ENCODE data around the gene AGPAT2.

Gene AGPAT2

GRCh38 chr9:136687721-136688223 is 515 bp upstream of the AGPAT2 start:
- DNase-seq (ENCODE audit: low read depth in 2 of 2): no peak

DNA sequence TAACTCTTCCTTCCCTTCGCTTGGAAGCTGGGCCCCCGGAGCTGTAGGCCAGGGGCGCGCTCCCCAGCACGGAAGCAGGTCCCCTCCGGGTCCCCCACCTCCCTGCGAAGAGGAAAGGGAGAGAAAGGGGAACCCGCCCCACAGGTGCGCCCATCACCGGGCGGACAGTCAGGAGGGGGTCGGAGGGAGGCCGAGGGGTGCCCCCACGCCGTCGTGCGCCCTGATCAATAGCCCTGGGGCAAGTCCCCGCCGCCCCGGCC is 793 bp downstream of the AGPAT2 start:
- DNase-seq (ENCODE audit: low read depth in 2 of 2): no peak

GRCh38 chr9:136685790-136686533 is 1.3 kb downstream of the AGPAT2 start:
- DNase-seq (ENCODE audit: low read depth in 2 of 2): no peak

GRCh38 chr9:136685216-136685615 is 2.0 kb downstream of the AGPAT2 start:
- DNase-seq (ENCODE audit: low read depth in 2 of 2): no peak

DNA sequence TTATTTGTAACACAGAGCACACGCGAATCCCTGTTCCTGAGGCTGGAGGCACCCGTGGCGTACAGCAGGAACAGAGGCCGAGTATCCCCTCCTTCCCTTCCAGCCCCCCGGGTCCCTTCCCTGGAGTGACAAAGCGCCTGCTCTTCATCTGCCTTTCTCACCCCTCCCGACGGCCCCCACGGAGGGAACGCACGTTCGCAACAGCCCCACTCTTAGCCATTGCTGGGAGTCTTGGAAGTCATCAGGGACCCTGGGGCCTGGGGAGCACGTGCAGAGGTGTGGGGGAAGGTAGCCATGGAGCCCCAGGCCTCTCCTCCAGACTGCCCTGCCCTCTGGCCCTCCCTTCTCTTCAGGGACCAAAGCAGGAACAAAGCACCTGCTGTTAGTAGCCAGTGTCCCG is 2.5 kb downstream of the AGPAT2 start:
- no peak for DNase-seq (ENCODE audit: low read depth in 2 of 2)

GRCh38 chr9:136684339-136684738 is 2.9 kb downstream of the AGPAT2 start:
- no peak for DNase-seq (ENCODE audit: low read depth in 2 of 2)

- no peak for DNase-seq (ENCODE audit: low read depth in 2 of 2)
These were observed 3.5 kb downstream of the AGPAT2 start for GRCh38 chr9:136683755-136684154.

GRCh38 chr9:136683173-136683745 is 4.0 kb downstream of the AGPAT2 start:
- no peak for DNase-seq (ENCODE audit: low read depth in 2 of 2)

DNA sequence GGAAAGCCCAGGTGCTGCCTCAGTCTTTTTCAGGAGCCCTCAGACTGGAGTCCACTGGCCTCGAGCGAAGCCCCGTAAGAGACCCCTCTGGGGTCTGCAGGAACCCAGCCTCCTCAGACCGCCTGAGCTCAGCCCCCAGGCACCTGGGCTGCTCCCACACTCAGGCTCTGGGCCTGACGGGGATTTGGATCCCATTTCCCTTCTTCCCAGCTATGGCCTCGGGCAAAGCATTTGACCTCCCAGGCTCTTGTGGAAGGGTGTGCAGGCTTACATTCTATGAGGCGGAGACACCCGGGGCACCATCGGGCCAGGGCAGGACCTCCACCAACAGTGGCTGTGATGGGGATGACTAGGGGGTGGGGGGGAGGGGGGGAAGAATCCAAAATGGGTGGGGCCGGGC is 4.5 kb downstream of the AGPAT2 start:
- no peak for DNase-seq (ENCODE audit: low read depth in 2 of 2)

DNA sequence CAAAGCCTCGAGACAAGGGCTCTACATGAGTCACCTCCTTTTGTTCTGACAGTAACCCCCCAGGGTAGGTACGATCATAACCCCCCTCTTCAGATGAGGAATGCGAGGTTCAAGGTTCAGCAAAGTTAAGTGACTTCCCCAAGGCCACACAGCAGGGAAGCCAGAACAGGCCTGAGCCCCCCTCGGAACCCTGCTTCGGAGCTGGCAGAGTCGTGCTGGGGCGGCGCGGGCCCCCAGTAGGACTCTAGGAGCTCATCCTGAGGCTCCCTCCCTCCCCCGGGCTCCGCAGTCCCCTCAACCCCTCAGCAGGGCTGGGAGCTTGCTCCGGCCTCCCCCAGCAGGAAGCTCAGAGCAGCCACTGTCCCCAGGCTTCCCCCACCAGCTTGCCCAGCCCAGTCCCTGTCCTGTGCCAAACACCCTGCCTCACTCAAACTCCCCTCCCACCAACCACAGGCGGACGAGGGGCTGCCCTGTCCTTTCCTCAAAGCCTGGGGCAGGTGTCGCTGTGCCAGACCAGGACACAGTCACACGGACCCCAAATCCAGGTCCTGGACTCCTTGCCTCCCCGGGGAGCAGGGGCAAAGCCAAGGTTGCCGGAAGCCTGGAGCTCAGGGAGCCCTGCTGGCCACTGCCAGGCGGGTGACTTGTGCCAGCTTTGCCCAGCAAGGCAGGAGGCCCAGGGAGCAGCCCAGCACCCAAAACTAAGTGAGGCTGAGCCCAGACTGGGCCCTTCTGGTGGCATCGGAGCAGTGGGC is 5.1 kb downstream of the AGPAT2 start:
- no peak for DNase-seq (ENCODE audit: low read depth in 2 of 2)

DNA sequence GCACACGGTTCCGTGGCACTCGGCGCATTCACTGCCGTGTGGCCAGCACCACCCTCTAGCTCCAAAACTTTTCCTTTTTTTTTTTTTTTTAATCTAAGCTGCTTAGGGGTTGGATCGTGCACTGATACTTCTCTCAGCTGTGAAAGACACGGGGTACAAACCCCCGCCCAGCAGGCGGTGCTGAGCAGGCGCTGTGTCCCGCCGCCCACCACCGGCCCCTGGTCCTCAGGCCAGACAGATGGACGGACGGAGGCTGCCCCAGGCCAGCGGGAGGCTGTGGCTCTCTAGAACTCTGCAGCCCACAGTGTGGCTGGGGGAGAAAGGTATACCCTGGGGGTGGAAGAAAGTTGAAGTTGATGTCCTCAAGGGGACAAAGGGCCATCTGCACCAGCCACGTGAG is 6.2 kb downstream of the AGPAT2 start:
- no peak for DNase-seq (ENCODE audit: low read depth in 2 of 2)

DNA sequence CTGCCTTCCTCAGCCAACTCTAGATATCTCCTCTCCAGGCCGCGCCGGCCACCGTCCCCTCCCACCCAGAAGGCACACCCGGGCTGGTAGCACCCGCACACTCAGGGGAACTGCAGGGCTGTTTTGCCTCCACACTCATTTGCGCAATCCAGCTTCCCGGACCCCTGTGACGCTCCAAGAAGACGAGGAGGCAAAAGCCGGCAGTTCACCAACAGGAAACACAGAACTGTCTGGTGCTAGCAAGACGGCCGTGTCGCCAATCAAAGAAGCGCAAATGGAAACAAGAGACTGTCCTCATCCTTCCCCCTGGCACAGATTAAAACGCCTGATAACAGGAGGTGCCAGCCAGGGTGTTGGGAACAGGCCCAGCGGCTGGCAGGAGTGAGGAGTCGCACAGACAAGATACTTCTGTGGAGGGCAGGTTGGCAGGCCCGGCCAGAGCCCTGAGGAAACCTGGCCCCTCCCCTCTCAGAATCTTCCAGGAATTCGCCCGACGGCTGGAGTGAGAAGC is 7.8 kb downstream of the AGPAT2 start:
- DNase-seq (ENCODE audit: low read depth in 2 of 2): no peak

- no peak for DNase-seq (ENCODE audit: low read depth in 2 of 2)
These were observed 8.6 kb downstream of the AGPAT2 start for GRCh38 chr9:136678624-136679023.

- no peak for DNase-seq (ENCODE audit: low read depth in 2 of 2)
These were observed 9.2 kb downstream of the AGPAT2 start for GRCh38 chr9:136678034-136678433.

DNA sequence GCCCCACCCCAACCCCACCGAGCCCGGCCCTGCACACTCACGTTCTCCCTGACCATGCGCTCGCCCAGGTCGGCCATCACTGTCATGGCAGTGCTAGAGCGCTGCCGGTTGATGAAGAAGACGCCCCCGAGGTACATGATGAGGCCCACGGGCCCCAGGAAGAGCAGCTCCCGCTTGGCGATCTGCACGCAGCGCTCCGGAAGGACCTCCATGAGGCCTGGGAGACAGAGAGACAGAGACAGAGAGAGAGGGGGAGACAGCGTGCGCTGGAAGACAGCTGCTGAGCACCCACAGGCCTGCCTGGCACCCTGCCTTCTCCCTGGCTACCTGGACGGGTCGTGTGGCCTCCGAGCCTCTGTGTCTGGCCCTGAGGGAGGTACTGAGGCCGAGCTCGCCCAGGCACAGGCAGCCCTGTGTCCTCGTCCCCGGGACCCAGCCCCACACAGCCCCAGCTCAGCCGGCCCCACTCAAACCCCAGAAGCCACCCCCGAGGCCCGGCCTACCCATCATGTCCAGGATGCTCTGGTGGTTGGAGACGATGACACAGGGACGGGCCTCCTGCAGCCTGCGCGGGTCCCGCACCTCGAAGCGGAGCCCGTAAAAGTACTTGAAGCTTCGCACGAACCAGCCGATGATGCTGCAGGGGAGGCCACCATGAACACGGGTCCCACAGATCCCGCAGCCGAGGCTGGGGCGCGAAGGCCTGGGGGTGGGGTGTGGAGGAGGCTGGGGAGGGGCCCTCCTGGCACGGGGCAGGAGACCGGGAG is 10.2 kb downstream of the AGPAT2 start:
- no peak for DNase-seq (ENCODE audit: low read depth in 2 of 2)

- DNase-seq (ENCODE audit: low read depth in 2 of 2): no peak
These were observed 10.9 kb downstream of the AGPAT2 start for GRCh38 chr9:136676297-136676794.

DNA sequence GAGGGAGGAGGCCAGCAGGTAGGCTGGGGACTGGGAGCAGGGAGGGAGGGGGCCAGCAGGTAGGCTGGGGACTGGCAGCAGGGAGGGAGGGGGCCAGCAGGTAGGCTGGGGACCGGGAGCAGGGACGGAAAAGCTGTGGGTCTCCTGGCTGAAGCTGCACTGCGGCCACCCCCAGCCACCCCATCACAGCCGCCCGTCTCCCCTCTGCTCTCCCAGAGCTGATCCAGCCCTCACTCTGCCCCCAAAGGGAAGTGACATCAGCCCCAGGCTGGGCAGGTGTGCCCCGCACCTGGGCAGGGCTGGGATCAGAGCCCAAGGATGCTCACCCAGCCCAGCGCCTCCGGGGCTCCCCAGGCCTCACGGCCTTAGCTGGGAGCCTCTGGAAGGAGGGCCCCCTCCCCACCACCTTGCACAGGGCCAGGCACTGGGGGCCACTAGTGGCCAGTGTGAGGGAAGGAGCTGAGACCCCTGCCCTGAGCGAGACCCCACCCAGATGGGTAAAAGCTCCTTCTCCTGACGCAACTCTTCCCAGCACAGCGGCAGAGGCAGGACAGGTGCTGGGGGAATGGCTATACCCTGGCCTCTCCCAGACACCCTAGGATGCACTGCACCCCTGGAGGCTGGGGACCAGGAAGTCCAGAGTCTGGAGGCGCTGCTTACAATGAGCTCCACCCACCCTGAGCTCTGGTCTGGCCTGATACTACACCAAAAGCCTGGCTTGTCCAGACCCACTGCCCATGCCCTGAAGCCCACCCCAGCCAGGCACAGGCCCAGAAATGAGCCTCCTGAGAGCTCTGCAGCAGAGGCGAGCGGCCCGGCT is 11.6 kb downstream of the AGPAT2 start:
- no peak for DNase-seq (ENCODE audit: low read depth in 2 of 2)

- DNase-seq (ENCODE audit: low read depth in 2 of 2): no peak
These were observed 12.4 kb downstream of the AGPAT2 start for GRCh38 chr9:136674786-136675349.

- no peak for DNase-seq (ENCODE audit: low read depth in 2 of 2)
These were observed 13.1 kb downstream of the AGPAT2 start for GRCh38 chr9:136673975-136674785.
